ENCODE measurements around the gene CPM.

GRCh38 chr12:68861890-68862289 lies 71.1 kb downstream of the CPM start:
- TF ChIP-seq SIN3A (IDR thresholded peaks at IDR 0.05; ENCODE audit: borderline replicate concordance, insufficient read depth, low read length) (no peak), TAF1 (IDR thresholded peaks at IDR 0.05; ENCODE audit: borderline replicate concordance, insufficient read depth, low read length) (no peak), POLR2AphosphoS5 (IDR thresholded peaks at IDR 0.05; ENCODE audit: low read depth, low read length) (no peak), REST (IDR thresholded peaks at IDR 0.05; ENCODE audit: insufficient read depth in 1 of 2, low read depth in 2 of 2, low read length in 2 of 2) (no peak), FOXP2 (optimal IDR thresholded peaks at IDR 0.05; ENCODE audit: borderline replicate concordance, extremely low read depth, extremely low read length, insufficient read depth) (no peak)

Measured in PFSK-1 (cell line).